Muscle layer of duodenum (tissue), 2 donors: ENCODE results near the gene NFIC.

Experiments
- H3K27ac ChIP-seq: one replicate; pipeline ENCODE4 v1.7.0; 2013; ENCODE audit warnings: mild to moderate bottlenecking, low read length
- H3K27me3 ChIP-seq: one replicate; pipeline ENCODE4 v1.7.0; 2013; ENCODE audit warnings: low read depth, mild to moderate bottlenecking, control low read depth, low read length
- H3K36me3 ChIP-seq, 2 donors: one replicate each; pipeline ENCODE4 v1.7.0; 2013; ENCODE audit warnings: low read length in 2 of 2, control low read depth in 1 of 2, mild to moderate bottlenecking in 1 of 2; ENCODE audit not compliant: insufficient read depth in 2 of 2, control insufficient read depth in 1 of 2
- H3K4me1 ChIP-seq, 2 donors: one replicate each; pipeline ENCODE4 v1.7.0; 2013; ENCODE audit warnings: low read length in 2 of 2, mild to moderate bottlenecking in 2 of 2, control low read depth in 1 of 2, moderate library complexity in 1 of 2; ENCODE audit not compliant: insufficient read depth in 2 of 2, control insufficient read depth in 1 of 2
- H3K4me3 ChIP-seq, 2 donors: one replicate each; pipeline ENCODE4 v1.7.0; 2013; ENCODE audit warnings: low read length in 2 of 2, low read depth in 1 of 2, mild to moderate bottlenecking in 1 of 2
- H3K9me3 ChIP-seq, 2 donors: one replicate each; pipeline ENCODE4 v1.7.0; 2013; ENCODE audit warnings: low read length in 2 of 2, control low read depth in 1 of 2, mild to moderate bottlenecking in 1 of 2; ENCODE audit not compliant: control insufficient read depth in 1 of 2
- donor health status: healthy.

Gene NFIC

GRCh38 chr19:3514930-3515329 lies 148.5 kb downstream of the NFIC start:
- Histone ChIP-seq H3K4me1 (peaks cover 0 to 26% of the 10 kb centered on the region in 2 donors), H3K36me3 (peaks cover 5 to 24% of the 10 kb centered on the region in 2 donors), H3K4me3 (no peak overlapping the region), H3K27me3 (no peaks in the 10 kb centered on the region), H3K27ac (no peak overlapping the region), H3K9me3 (no peaks in the 10 kb centered on the region)

- H3K9me3 ChIP-seq: no peaks in the 10 kb centered on the region
These were observed 149.6 kb downstream of the NFIC start for GRCh38 chr19:3515891-3516422.

GRCh38 chr19:3516675-3517207 lies 150.4 kb downstream of the NFIC start:
- Histone ChIP-seq H3K27ac (no peak overlapping the region), H3K36me3 (peaks cover 5 to 12% of the 10 kb centered on the region in 2 donors), H3K27me3 (no peaks in the 10 kb centered on the region), H3K4me3 (no peak overlapping the region), H3K4me1 (peaks cover 0 to 14% of the 10 kb centered on the region in 2 donors), H3K9me3 (no peaks in the 10 kb centered on the region)

More at GRCh38 chr19:3515891-3516422, 149.6 kb downstream of the NFIC start:
- no peaks in the 10 kb centered on the region for H3K27me3 ChIP-seq
- H3K4me3 ChIP-seq: no peak overlapping the region
- H3K27ac ChIP-seq: no peak overlapping the region
- peaks cover 5 to 18% of the 10 kb centered on the region in 2 donors for H3K36me3 ChIP-seq
- H3K4me1 ChIP-seq: peaks cover 0 to 17% of the 10 kb centered on the region in 2 donors

GRCh38 chr19:3517638-3518037 lies 151.3 kb downstream of the NFIC start:
- Histone ChIP-seq H3K36me3 (peaks cover 5 to 17% of the 10 kb centered on the region in 2 donors), H3K4me1 (peaks cover 0 to 14% of the 10 kb centered on the region in 2 donors), H3K4me3 (no peak overlapping the region), H3K9me3 (no peaks in the 10 kb centered on the region), H3K27ac (no peak overlapping the region), H3K27me3 (no peaks in the 10 kb centered on the region)

GRCh38 chr19:3518255-3518654 lies 151.9 kb downstream of the NFIC start:
- no peak overlapping the region for H3K27ac ChIP-seq
- H3K4me3 ChIP-seq: no peak overlapping the region
- peaks cover 5 to 23% of the 10 kb centered on the region in 2 donors for H3K36me3 ChIP-seq
- H3K27me3 ChIP-seq: no peaks in the 10 kb centered on the region
- H3K4me1 ChIP-seq: peaks cover 0 to 14% of the 10 kb centered on the region in 2 donors
- no peaks in the 10 kb centered on the region for H3K9me3 ChIP-seq

GRCh38 chr19:3518659-3519058 lies 152.3 kb downstream of the NFIC start:
- Histone ChIP-seq H3K4me1 (peaks cover 0 to 14% of the 10 kb centered on the region in 2 donors), H3K4me3 (no peak overlapping the region), H3K27me3 (no peaks in the 10 kb centered on the region), H3K27ac (no peak overlapping the region), H3K9me3 (no peaks in the 10 kb centered on the region), H3K36me3 (peaks cover 7 to 27% of the 10 kb centered on the region in 2 donors)
